GM19455 (cell line): ENCODE data around the gene STRAP.

Source experiments
- ATAC-seq: cut with Tn5 transposase; IDR thresholded peaks from one replicate; pipeline ENCODE4 v1.9.1; 2021; ENCODE audit not compliant: unreplicated experiment

Gene STRAP

GRCh38 chr12:15882118-15882971 is at the start of gene STRAP:
Gene STRAP (plus strand): TSS chr12:15882387. CDS start chr12:15882708, 321 bp downstream.
- peak; percentile 97 for ATAC-seq

GRCh38 chr12:15834575-15834974 is 47.6 kb upstream of the STRAP start:
- no peak for ATAC-seq

GRCh38 chr12:15837141-15837790 is 44.9 kb upstream of the STRAP start:
- ATAC-seq: no peak

- no peak for ATAC-seq
Measured at GRCh38 chr12:15839041-15839440, 43.1 kb upstream of the STRAP start.

- ATAC-seq: no peak
Measured at GRCh38 chr12:15839682-15840081, 42.5 kb upstream of the STRAP start.

- no peak for ATAC-seq
Measured at GRCh38 chr12:15842108-15842507, 40.1 kb upstream of the STRAP start.

- ATAC-seq: no peak
Measured at GRCh38 chr12:15846887-15847286, 35.3 kb upstream of the STRAP start.

- no peak for ATAC-seq
Measured at GRCh38 chr12:15848606-15849005, 33.6 kb upstream of the STRAP start.

- no peak for ATAC-seq
Measured at GRCh38 chr12:15851045-15851620, 31.1 kb upstream of the STRAP start.

GRCh38 chr12:15851919-15852318 is 30.3 kb upstream of the STRAP start:
- no peak for ATAC-seq

- no peak for ATAC-seq
Measured at GRCh38 chr12:15852383-15852782, 29.8 kb upstream of the STRAP start.

GRCh38 chr12:15853877-15854276 is 28.3 kb upstream of the STRAP start:
- no peak for ATAC-seq

- ATAC-seq: no peak
Measured at GRCh38 chr12:15854916-15855315, 27.3 kb upstream of the STRAP start.

- no peak for ATAC-seq
Measured at GRCh38 chr12:15855646-15856045, 26.5 kb upstream of the STRAP start.

GRCh38 chr12:15856097-15856982 is 25.8 kb upstream of the STRAP start:
- ATAC-seq: no peak

GRCh38 chr12:15858353-15858752 is 23.8 kb upstream of the STRAP start:
- no peak for ATAC-seq

GRCh38 chr12:15859116-15859515 is 23.1 kb upstream of the STRAP start:
- ATAC-seq: no peak

- no peak for ATAC-seq
Measured at GRCh38 chr12:15861404-15861803, 20.8 kb upstream of the STRAP start.

GRCh38 chr12:15862840-15863239 is 19.3 kb upstream of the STRAP start:
- no peak for ATAC-seq

GRCh38 chr12:15863372-15863771 is 18.8 kb upstream of the STRAP start:
- ATAC-seq: no peak

GRCh38 chr12:15863984-15864383 is 18.2 kb upstream of the STRAP start:
- ATAC-seq: peak; percentile 72
